ENCODE measurements around the gene ACY1.

The ACY1 gene

DNA sequence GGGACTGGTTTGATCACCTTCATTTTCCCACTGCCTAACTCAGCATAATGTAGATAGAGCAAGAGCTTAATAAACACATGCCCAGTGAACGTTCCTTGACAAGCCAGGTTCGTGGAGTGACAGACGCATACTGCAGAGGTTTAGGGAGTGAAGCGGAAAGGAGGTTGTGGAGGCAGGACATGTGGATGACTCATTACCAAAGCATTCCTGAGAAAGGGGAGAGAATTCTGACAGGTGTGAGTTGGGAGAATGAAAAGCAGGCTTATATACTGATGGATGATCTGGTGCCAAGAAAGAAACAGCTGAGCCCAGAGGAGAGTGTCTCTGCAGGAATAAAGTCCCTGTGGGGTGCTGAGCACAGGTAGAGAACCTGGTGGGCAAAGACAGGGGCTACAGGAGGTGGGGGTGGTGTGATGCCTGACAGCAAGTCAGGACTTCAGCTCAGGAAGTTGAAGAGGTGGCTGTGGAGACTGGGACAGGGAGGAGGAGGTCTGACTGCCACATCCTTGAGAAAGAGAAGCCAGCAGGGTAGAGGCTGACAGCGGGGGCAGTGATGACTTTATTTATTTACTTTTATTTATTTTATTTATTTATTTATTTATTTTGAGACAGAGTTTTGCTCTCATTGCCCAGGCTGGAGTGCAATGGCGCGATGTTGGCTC lies 14.7 kb downstream of the ACY1 start:
- TF ChIP-seq ZNF274 (IDR thresholded peaks at IDR 0.05; ENCODE audit: low read depth, low read length) (no peak), YY1 (IDR thresholded peaks at IDR 0.05; ENCODE audit: insufficient read depth, insufficient read length) (no peak), SUZ12 (IDR thresholded peaks at IDR 0.05; ENCODE audit: extremely low read depth, insufficient read depth, insufficient read length) (no peak)
- peak; percentile 60 for DNase-seq (ENCODE audit: low read depth, low spot score)
- Histone ChIP-seq H3K27me3 (ENCODE audit: insufficient read depth, insufficient read length) (peaks cover 10% of the 10 kb centered on the region), H3K9ac (ENCODE audit: insufficient read length, low read depth) (no peak overlapping the region), H3K4me3 (ENCODE audit: insufficient read length, low read depth) (no peak overlapping the region), H3K9me3 (ENCODE audit: insufficient read depth, low read length) (no peaks in the 10 kb centered on the region), H3K36me3 (ENCODE audit: insufficient read depth, insufficient read length, low read length) (peaks cover 24% of the 10 kb centered on the region), H3K4me1 (ENCODE audit: insufficient read depth, insufficient read length) (peaks cover 15% of the 10 kb centered on the region)

DNA sequence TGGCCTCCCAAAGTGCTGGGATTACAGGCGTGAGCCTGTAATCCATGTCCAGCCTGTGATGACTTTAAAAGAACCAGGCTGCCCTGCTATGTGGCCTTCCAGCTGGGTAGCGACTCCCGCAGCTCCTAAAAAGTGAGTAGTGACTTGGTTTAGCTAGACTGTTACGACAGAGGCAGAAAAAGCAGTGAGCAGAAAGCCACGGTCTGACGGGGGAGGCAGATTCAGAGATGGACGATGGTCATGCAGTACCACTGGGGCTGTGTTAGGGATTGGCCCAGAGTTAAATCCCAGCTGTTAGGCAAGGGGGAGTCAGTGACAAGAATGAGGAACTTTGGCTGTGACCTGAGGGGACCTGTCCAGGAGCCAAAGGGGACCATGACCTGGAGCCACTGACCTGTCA lies 15.4 kb downstream of the ACY1 start:
- DNase-seq (ENCODE audit: low read depth, low spot score), result no peak
- Histone ChIP-seq H3K4me1 (ENCODE audit: insufficient read depth, insufficient read length) (peaks cover 15% of the 10 kb centered on the region), H3K36me3 (ENCODE audit: insufficient read depth, insufficient read length, low read length) (peaks cover 18% of the 10 kb centered on the region), H3K27me3 (ENCODE audit: insufficient read depth, insufficient read length) (peaks cover 16% of the 10 kb centered on the region), H3K9me3 (ENCODE audit: insufficient read depth, low read length) (no peaks in the 10 kb centered on the region), H3K4me3 (ENCODE audit: insufficient read length, low read depth) (no peak overlapping the region), H3K9ac (ENCODE audit: insufficient read length, low read depth) (no peak overlapping the region)
- no peak for TF ChIP-seq SUZ12 (IDR thresholded peaks at IDR 0.05; ENCODE audit: extremely low read depth, insufficient read depth, insufficient read length)
- TF ChIP-seq YY1 (IDR thresholded peaks at IDR 0.05; ENCODE audit: insufficient read depth, insufficient read length), result no peak
- no peak for TF ChIP-seq ZNF274 (IDR thresholded peaks at IDR 0.05; ENCODE audit: low read depth, low read length)

DNA sequence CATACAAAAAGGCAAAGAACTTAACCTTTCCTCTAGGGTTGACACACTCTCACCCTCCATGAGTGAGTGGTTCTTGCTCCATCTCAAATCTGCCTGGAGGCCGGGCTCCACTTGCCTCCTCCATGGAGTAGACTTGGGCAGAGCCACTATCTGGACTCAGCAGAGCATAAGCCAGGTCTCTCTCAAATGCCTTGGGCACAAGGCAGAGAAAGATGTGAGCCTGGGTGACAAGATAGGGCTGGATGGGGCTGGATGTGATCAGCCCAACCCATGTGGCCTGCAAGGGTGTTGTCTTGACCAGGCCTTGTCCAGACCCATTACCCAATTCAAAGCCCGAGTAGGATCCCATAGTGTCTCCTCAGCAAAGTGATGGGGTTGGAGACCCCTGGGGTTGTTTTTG lies 16.5 kb downstream of the ACY1 start:
- Histone ChIP-seq H3K9ac (ENCODE audit: insufficient read length, low read depth) (no peak overlapping the region), H3K27me3 (ENCODE audit: insufficient read depth, insufficient read length) (peaks cover 18% of the 10 kb centered on the region), H3K4me3 (ENCODE audit: insufficient read length, low read depth) (no peak overlapping the region), H3K9me3 (ENCODE audit: insufficient read depth, low read length) (no peaks in the 10 kb centered on the region), H3K36me3 (ENCODE audit: insufficient read depth, insufficient read length, low read length) (peaks cover 7% of the 10 kb centered on the region), H3K4me1 (ENCODE audit: insufficient read depth, insufficient read length) (peaks cover 16% of the 10 kb centered on the region)
- no peak for DNase-seq (ENCODE audit: low read depth, low spot score)
- TF ChIP-seq YY1 (IDR thresholded peaks at IDR 0.05; ENCODE audit: insufficient read depth, insufficient read length) (no peak), SUZ12 (IDR thresholded peaks at IDR 0.05; ENCODE audit: extremely low read depth, insufficient read depth, insufficient read length) (no peak), ZNF274 (IDR thresholded peaks at IDR 0.05; ENCODE audit: low read depth, low read length) (no peak)

DNA sequence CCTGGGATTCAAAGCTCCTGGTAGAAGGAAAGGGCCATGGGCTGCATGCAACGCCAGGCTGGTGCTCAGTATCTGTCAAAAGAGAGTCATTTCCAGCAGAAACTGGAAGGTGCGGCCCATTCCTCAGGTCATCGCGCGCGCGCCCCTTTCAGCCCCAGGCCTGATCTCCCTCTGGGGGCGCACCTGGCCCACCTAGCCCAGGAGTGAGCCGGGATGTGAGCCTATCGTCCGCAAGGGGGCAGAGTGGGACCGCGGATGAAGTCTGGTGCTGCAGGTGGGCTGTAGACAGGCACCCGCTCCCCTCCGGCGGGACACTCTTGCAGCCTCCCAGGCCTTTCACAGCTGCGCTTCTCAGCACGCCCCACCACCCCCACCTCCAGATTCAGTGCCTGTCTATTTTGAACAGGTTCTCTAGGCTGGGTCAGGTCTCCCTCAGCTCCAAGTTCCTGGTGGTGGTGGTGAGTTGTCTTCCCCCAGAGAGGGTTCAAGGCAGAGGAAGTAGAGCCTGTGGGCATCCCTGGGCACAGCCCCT lies 18.2 kb downstream of the ACY1 start:
- no peaks in the 10 kb centered on the region for H3K9me3 ChIP-seq (ENCODE audit: insufficient read depth, low read length)
- TF ChIP-seq SUZ12 (IDR thresholded peaks at IDR 0.05; ENCODE audit: extremely low read depth, insufficient read depth, insufficient read length), result no peak
- peak overlapping the region; percentile 6 for H3K9ac ChIP-seq (ENCODE audit: insufficient read length, low read depth)
- H3K36me3 ChIP-seq (ENCODE audit: insufficient read depth, insufficient read length, low read length), result no peaks in the 10 kb centered on the region
- peaks cover 18% of the 10 kb centered on the region for H3K27me3 ChIP-seq (ENCODE audit: insufficient read depth, insufficient read length)
- peak; percentile 89 for DNase-seq (ENCODE audit: low read depth, low spot score)
- H3K4me1 ChIP-seq (ENCODE audit: insufficient read depth, insufficient read length), result peaks cover 31% of the 10 kb centered on the region
- H3K4me3 ChIP-seq (ENCODE audit: insufficient read length, low read depth), result no peak overlapping the region

DNA sequence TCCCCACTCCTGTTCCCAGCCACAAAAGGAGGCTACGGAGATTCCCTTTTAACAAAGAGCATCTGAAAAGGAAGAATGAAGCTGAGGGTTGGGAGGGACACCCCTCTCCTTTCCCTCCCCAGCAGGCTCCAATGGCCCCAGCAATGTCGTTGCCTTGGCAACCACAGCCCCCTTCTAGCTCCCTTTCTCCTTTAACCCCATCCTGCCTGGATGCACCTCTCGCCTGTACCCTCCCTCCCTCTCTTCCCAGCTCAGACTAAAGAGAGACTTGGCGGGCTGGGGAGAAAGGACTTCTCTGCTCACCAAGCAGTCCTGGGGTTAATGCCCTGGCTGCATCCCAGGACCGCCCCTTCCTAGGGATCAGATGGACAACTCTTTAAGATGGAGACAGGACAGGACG lies 19.4 kb downstream of the ACY1 start:
- no peak overlapping the region for H3K4me3 ChIP-seq (ENCODE audit: insufficient read length, low read depth)
- no peak for TF ChIP-seq SUZ12 (IDR thresholded peaks at IDR 0.05; ENCODE audit: extremely low read depth, insufficient read depth, insufficient read length)
- TF ChIP-seq YY1 (IDR thresholded peaks at IDR 0.05; ENCODE audit: insufficient read depth, insufficient read length), result no peak
- TF ChIP-seq ZNF274 (IDR thresholded peaks at IDR 0.05; ENCODE audit: low read depth, low read length), result no peak
- peak overlapping the region; percentile 29 for H3K9ac ChIP-seq (ENCODE audit: insufficient read length, low read depth)
- peaks cover 31% of the 10 kb centered on the region for H3K4me1 ChIP-seq (ENCODE audit: insufficient read depth, insufficient read length)
- DNase-seq (ENCODE audit: low read depth, low spot score), result no peak
- H3K27me3 ChIP-seq (ENCODE audit: insufficient read depth, insufficient read length), result peaks cover 18% of the 10 kb centered on the region
- no peaks in the 10 kb centered on the region for H3K9me3 ChIP-seq (ENCODE audit: insufficient read depth, low read length)
- H3K36me3 ChIP-seq (ENCODE audit: insufficient read depth, insufficient read length, low read length), result no peaks in the 10 kb centered on the region

DNA sequence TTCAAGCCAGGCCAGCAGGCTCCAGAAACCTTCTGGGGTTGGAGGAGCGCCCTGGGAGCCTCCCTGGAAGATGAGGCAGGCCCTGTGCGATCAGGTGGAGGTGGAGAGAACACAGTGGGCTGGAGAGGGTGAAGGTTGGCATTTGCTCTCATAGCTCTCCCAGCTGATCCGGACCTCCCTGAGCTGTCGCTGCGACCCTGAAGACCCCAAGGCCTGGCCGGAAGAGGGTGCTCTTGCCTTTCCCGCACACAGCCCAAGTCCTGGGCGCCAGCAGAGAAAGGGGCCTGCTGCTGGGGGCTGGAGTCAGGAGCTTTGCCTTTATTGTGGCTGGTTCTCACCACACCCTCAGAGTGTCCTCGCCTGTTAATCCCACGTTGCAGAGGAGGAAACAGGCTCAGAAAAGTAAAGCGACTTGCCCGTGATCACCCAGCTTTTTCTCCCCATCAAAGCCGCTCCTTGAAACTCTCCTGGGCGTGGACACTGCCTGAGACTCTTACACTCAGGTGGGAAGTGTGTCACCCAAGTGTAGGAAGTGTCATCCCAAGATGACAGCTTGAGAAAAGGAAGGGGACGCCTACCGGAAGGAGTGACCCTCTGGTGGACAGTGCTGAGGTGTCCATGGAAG lies 20.9 kb downstream of the ACY1 start:
- Histone ChIP-seq H3K4me3 (ENCODE audit: insufficient read length, low read depth) (no peak overlapping the region), H3K4me1 (ENCODE audit: insufficient read depth, insufficient read length) (peaks cover 31% of the 10 kb centered on the region), H3K36me3 (ENCODE audit: insufficient read depth, insufficient read length, low read length) (no peaks in the 10 kb centered on the region), H3K27me3 (ENCODE audit: insufficient read depth, insufficient read length) (peaks cover 18% of the 10 kb centered on the region), H3K9ac (ENCODE audit: insufficient read length, low read depth) (peak overlapping the region; percentile 57), H3K9me3 (ENCODE audit: insufficient read depth, low read length) (no peaks in the 10 kb centered on the region)
- TF ChIP-seq SUZ12 (IDR thresholded peaks at IDR 0.05; ENCODE audit: extremely low read depth, insufficient read depth, insufficient read length) (no peak), ZNF274 (IDR thresholded peaks at IDR 0.05; ENCODE audit: low read depth, low read length) (no peak), YY1 (IDR thresholded peaks at IDR 0.05; ENCODE audit: insufficient read depth, insufficient read length) (no peak)
- no peak for DNase-seq (ENCODE audit: low read depth, low spot score)

DNA sequence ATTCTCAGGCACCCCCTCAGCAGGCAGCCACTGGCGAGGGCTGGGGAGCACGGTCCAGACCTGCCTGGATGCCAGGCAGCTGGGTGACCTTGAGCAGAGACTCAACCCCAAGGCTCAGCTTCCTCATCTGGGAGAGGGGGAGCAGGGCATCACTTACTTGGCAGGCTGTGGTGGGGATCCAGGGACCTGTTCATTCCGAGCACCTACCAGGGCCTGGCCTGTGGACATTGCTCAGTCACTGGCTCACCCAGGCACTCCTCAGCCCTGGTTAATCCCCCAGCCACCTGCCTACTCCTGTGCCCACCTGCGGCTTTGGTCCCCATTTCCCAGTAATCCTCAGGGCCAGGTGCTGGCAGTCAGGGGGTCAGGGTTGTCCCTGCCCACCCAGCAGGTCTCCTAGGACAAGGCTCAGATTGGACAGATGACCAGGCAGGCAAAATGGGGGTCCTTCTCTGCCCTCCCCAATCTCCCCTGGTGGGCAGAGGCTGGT lies 21.6 kb downstream of the ACY1 start:
- no peak overlapping the region for H3K4me3 ChIP-seq (ENCODE audit: insufficient read length, low read depth)
- H3K9ac ChIP-seq (ENCODE audit: insufficient read length, low read depth), result peak overlapping the region; percentile 57
- no peaks in the 10 kb centered on the region for H3K9me3 ChIP-seq (ENCODE audit: insufficient read depth, low read length)
- no peak for DNase-seq (ENCODE audit: low read depth, low spot score)
- peaks cover 31% of the 10 kb centered on the region for H3K4me1 ChIP-seq (ENCODE audit: insufficient read depth, insufficient read length)
- H3K36me3 ChIP-seq (ENCODE audit: insufficient read depth, insufficient read length, low read length), result no peaks in the 10 kb centered on the region
- TF ChIP-seq YY1 (IDR thresholded peaks at IDR 0.05; ENCODE audit: insufficient read depth, insufficient read length), result no peak
- no peak for TF ChIP-seq ZNF274 (IDR thresholded peaks at IDR 0.05; ENCODE audit: low read depth, low read length)
- TF ChIP-seq SUZ12 (IDR thresholded peaks at IDR 0.05; ENCODE audit: extremely low read depth, insufficient read depth, insufficient read length), result no peak
- H3K27me3 ChIP-seq (ENCODE audit: insufficient read depth, insufficient read length), result peaks cover 18% of the 10 kb centered on the region
